GM18505 (cell line): ENCODE measurements around the gene MTHFR.

ENCODE experiments used
- ATAC-seq: cut with Tn5 transposase; IDR thresholded peaks from one replicate; pipeline ENCODE4 v1.9.1; 2021; ENCODE audit not compliant: unreplicated experiment
- POLR2A ChIP-seq: IDR thresholded peaks from 4 replicates; pipeline ENCODE4 v1.6.1; 2011; ENCODE audit warnings: borderline replicate concordance; ENCODE audit not compliant: insufficient read depth, insufficient read length; ENCODE audit errors: extremely low read depth

The MTHFR gene

GRCh38 chr1:11805422-11806306, at the start of gene MTHFR, which contains the start of gene CLCN6:
MTHFR (minus strand) TSS chr1:11805964; CDS start chr1:11803116, 2,848 bp downstream.
CLCN6 (plus strand) TSS chr1:11806191; CDS start chr1:11806263, 72 bp downstream.
- peak; percentile 78 for ATAC-seq
- peak; percentile 86 for TF ChIP-seq POLR2A

GRCh38 chr1:11855430-11855829, 49.7 kb upstream of the MTHFR start:
- no peak for TF ChIP-seq POLR2A
- ATAC-seq: no peak

GRCh38 chr1:11854519-11854918, 48.8 kb upstream of the MTHFR start:
- TF ChIP-seq POLR2A: no peak
- ATAC-seq: no peak

- no peak for TF ChIP-seq POLR2A
- ATAC-seq: no peak
These were observed 45.4 kb upstream of the MTHFR start for GRCh38 chr1:11851180-11851579.

GRCh38 chr1:11850156-11850555, 44.4 kb upstream of the MTHFR start:
- no peak for TF ChIP-seq POLR2A
- no peak for ATAC-seq

GRCh38 chr1:11848373-11848700, 42.6 kb upstream of the MTHFR start:
- no peak for TF ChIP-seq POLR2A
- ATAC-seq: no peak

GRCh38 chr1:11847667-11848372, 42.1 kb upstream of the MTHFR start, which contains the start of gene NPPA:
NPPA (minus strand) TSS chr1:11847783; CDS start chr1:11847684, 99 bp downstream.
- no peak for ATAC-seq
- no peak for TF ChIP-seq POLR2A

- no peak for TF ChIP-seq POLR2A
- ATAC-seq: no peak
These were observed 40.0 kb upstream of the MTHFR start for GRCh38 chr1:11845641-11846335.

GRCh38 chr1:11842154-11843041, 36.6 kb upstream of the MTHFR start:
- no peak for TF ChIP-seq POLR2A
- no peak for ATAC-seq

- TF ChIP-seq POLR2A: no peak
- no peak for ATAC-seq
These were observed 35.7 kb upstream of the MTHFR start for GRCh38 chr1:11841245-11842153.
